GM06990 (cell line): ENCODE measurements around the gene KRT3.

Experiments
- DNase-seq: peaks from one replicate; pipeline ENCODE4 v3.0.0-alpha.2; 2011; ENCODE audit not compliant: insufficient read length; ENCODE audit errors: extremely low read depth
- H3K27me3 ChIP-seq: replicated peaks from 2 replicates; pipeline ENCODE4 v1.6.0; 2011; ENCODE audit warnings: low read length; ENCODE audit not compliant: control insufficient read depth, insufficient read depth
- H3K36me3 ChIP-seq: 2 replicates; pipeline ENCODE4 v1.5.1; 2011; ENCODE audit warnings: low read length; ENCODE audit not compliant: control insufficient read depth, insufficient read depth
- H3K4me3 ChIP-seq: replicated peaks from 2 replicates; pipeline ENCODE4 v1.5.1; 2011; ENCODE audit warnings: low read depth, mild to moderate bottlenecking, control low read depth, low read length
- CTCF ChIP-seq: IDR thresholded peaks from 2 replicates; pipeline ENCODE4 v1.5.1; 2011; ENCODE audit warnings: low read length, control low read depth, mild to moderate bottlenecking, inconsistent platforms; ENCODE audit not compliant: insufficient read depth, poor library complexity, severe bottlenecking

KRT3 gene

GRCh38 chr12:52837781-52838608 lies 42.1 kb upstream of the KRT3 start:
- no peak for DNase-seq
- H3K27me3 ChIP-seq, result no peaks in the 10 kb centered on the region; the same call in none of the 2 replicates
- no peak overlapping the region for H3K4me3 ChIP-seq
- H3K36me3 ChIP-seq, result no peaks in the 10 kb centered on the region
- TF ChIP-seq CTCF, result no peak

- no peak overlapping the region for H3K4me3 ChIP-seq
- H3K27me3 ChIP-seq, result no peaks in the 10 kb centered on the region; the same call in none of the 2 replicates
- H3K36me3 ChIP-seq, result no peaks in the 10 kb centered on the region
- no peak for DNase-seq
- TF ChIP-seq CTCF, result no peak
These were observed 41.5 kb upstream of the KRT3 start for GRCh38 chr12:52837413-52837741.

GRCh38 chr12:52836491-52837412 lies 40.8 kb upstream of the KRT3 start:
- no peak overlapping the region for H3K4me3 ChIP-seq
- no peak for TF ChIP-seq CTCF
- no peaks in the 10 kb centered on the region; the same call in none of the 2 replicates for H3K27me3 ChIP-seq
- no peaks in the 10 kb centered on the region for H3K36me3 ChIP-seq
- no peak for DNase-seq

GRCh38 chr12:52836042-52836466 lies 40.1 kb upstream of the KRT3 start:
- no peak for TF ChIP-seq CTCF
- Histone ChIP-seq H3K36me3 (no peaks in the 10 kb centered on the region), H3K4me3 (no peak overlapping the region), H3K27me3 (no peaks in the 10 kb centered on the region; the same call in none of the 2 replicates)
- DNase-seq, result no peak

- Histone ChIP-seq H3K36me3 (no peaks in the 10 kb centered on the region), H3K27me3 (no peaks in the 10 kb centered on the region; the same call in none of the 2 replicates), H3K4me3 (no peak overlapping the region)
- TF ChIP-seq CTCF, result no peak
- no peak for DNase-seq
These were observed 39.5 kb upstream of the KRT3 start for GRCh38 chr12:52835271-52836041.
